MM.1S (cell line): ENCODE results near the gene PIGB.

Experiments
- EZH2phosphoT487 ChIP-seq: fragments of 300-600 bp; sonication (generic); IDR thresholded peaks from 2 replicates; pipeline ENCODE4 v1.6.1; 2018; ENCODE audit warnings: antibody characterized with exemption, low read length
- TF ChIP-seq, protein P1 (sequence below): fragments of 300-600 bp; sonication (generic); IDR thresholded peaks from 2 replicates; pipeline ENCODE4 v1.5.1; 2016; ENCODE audit warnings: antibody characterized with exemption, low read length, mixed read lengths

DNA sequence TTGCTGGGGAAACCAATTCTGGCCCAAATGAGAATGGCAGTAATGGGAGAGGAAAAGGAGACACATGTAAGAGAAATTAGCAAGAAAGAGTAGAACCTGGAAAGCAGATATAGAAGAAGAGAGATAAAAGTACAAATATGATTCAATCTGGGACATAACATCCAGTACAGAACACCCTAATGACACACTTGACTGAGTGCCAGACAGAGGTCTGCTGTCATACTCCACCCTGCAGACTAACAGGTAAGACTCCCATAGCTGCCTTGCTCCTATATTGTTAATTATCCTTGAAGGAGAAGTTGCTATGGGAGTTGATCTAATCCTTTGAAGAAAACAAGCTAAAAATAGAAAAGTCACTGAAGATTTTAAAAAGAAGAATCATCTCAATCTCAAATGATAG lies 68.0 kb downstream of the PIGB start:
- TF ChIP-seq, protein P1, sequence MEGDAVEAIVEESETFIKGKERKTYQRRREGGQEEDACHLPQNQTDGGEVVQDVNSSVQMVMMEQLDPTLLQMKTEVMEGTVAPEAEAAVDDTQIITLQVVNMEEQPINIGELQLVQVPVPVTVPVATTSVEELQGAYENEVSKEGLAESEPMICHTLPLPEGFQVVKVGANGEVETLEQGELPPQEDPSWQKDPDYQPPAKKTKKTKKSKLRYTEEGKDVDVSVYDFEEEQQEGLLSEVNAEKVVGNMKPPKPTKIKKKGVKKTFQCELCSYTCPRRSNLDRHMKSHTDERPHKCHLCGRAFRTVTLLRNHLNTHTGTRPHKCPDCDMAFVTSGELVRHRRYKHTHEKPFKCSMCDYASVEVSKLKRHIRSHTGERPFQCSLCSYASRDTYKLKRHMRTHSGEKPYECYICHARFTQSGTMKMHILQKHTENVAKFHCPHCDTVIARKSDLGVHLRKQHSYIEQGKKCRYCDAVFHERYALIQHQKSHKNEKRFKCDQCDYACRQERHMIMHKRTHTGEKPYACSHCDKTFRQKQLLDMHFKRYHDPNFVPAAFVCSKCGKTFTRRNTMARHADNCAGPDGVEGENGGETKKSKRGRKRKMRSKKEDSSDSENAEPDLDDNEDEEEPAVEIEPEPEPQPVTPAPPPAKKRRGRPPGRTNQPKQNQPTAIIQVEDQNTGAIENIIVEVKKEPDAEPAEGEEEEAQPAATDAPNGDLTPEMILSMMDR = no peak
- no peak for TF ChIP-seq EZH2phosphoT487
